Upper lobe of left lung (tissue), 6 donors: Measurements from ENCODE around the gene KLRB1. TPM values are rescaled to one million over a fixed set of nuclear protein-coding genes. Genes with fewer than 3 reads are reported as not detected.
"Not testable (repeated sequence)": the region's sequence is repeated elsewhere in the genome, so short reads cannot be mapped to it uniquely, and the experiment has no call there.

Experiments used
- ATAC-seq, 2 donors: fragments of 200-7000 bp; cut with Tn5 transposase; one replicate each; pipeline ENCODE4 v1.9.1; 2022; ENCODE audit warnings: mild to moderate bottlenecking in 2 of 2, moderate library complexity in 2 of 2; ENCODE audit not compliant: low FRiP score in 2 of 2
- DNase-seq, 2 donors: peaks; one replicate each; pipeline ENCODE4 v3.0.0-alpha.2; 2019 to 2020
- H3K27ac ChIP-seq, 4 donors: fragments of 200-600 bp; sonication (generic); one replicate each; pipeline ENCODE4 v1.5.1; 2016 to 2019
- H3K27me3 ChIP-seq, 4 donors: fragments of 200-600 bp; sonication (generic); one replicate each; pipeline ENCODE4 v1.5.1; 2017 to 2019
- H3K36me3 ChIP-seq, 4 donors: fragments of 200-600 bp; sonication (generic); one replicate each; pipeline ENCODE4 v1.5.1; 2016 to 2019
- H3K4me1 ChIP-seq, 4 donors: fragments of 200-600 bp; sonication (generic); one replicate each; pipeline ENCODE4 v1.5.1; 2018 to 2019
- H3K4me3 ChIP-seq, 4 donors: fragments of 200-600 bp; sonication (generic); one replicate each; pipeline ENCODE4 v1.5.1; 2017 to 2019; ENCODE audit warnings: mild to moderate bottlenecking in 2 of 4, moderate library complexity in 1 of 4
- H3K9me3 ChIP-seq, 4 donors: fragments of 200-600 bp; sonication (generic); one replicate each; pipeline ENCODE4 v1.5.1; 2018 to 2019
- EP300 ChIP-seq, 4 donors: sonication (generic); formaldehyde crosslinking; IDR thresholded peaks; one replicate each; pipeline ENCODE4 v1.5.1; 2017; ENCODE audit warnings: antibody characterized with exemption in 4 of 4, control low read depth in 2 of 4
- POLR2A ChIP-seq, 4 donors: fragments of 450-650 bp; IDR thresholded peaks; one replicate each; pipeline ENCODE4 v1.5.1; 2016 to 2017; ENCODE audit warnings: antibody characterized with exemption in 4 of 4, mild to moderate bottlenecking in 2 of 4
- POLR2AphosphoS5 ChIP-seq, 2 donors: sonication (generic); formaldehyde crosslinking; IDR thresholded peaks; one replicate each; pipeline ENCODE4 v1.5.1; 2017; ENCODE audit warnings: antibody characterized with exemption in 2 of 2
- WGBS, 2 donors: methylation state at CpG; one replicate each; pipeline ENCODE4 v1.1.5; 2017 to 2018; 5-methylcytosine and 5-hydroxymethylcytosine counted together
- total RNA-seq, 6 donors: library from RNA; depleted of rRNA in 4 of 6; stranded (reverse); fragments of >200 nt in 4 of 6; gene quantifications; one replicate each; pipeline versions ENCODE4 v1.1.0 to v1.2.1, GENCODE V29; 2016 to 2021
- TF ChIP-seq, protein P1 (sequence below), 6 experiments: fragments of 450-650 bp in 4 of 6; fragments of 200-600 bp in 2 of 6; sonication (generic) in 2 of 6; IDR thresholded peaks; one replicate each; pipeline ENCODE4 v1.5.1; 2016 to 2019; ENCODE audit warnings: antibody characterized with exemption in 6 of 6
- donor health status: DM: no; HTN: no; CAD: no; lungs with moderate emphysema.
- donor health status: DM: no; HTN: yes; CAD: no; lungs with severe emphysema.

The KLRB1 gene
- total RNA-seq, 6 donors from 2014 or later: 1.3 to 7.6 (median 3.0) TPM; not detected in 1

DNA sequence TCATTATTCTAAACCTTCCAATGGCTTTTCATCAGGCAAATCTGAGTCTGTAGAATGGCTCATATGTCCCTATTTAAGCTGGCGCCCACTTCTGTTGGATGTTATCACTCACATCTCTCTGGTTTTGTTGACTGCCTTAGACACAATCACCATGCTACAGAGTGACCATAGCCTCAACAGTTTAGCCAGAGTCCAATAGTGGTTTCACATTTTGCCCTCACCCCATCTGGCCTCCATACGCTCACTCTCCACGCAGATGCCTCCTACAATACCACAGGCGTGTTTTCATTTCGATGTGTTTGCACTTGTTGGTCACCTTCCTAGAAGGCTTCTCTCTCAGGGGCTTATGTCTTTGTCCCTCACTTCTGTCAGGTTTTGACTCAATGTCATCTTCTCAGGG is 3.4 kb downstream of the KLRB1 start:
- Histone ChIP-seq H3K9me3 (no peaks in the 10 kb centered on the region), H3K36me3 (no peaks in the 10 kb centered on the region), H3K27me3 (no peaks in the 10 kb centered on the region), H3K4me3 (no peak overlapping the region), H3K4me1 (no peaks in the 10 kb centered on the region), H3K27ac (no peak overlapping the region)
- 88 to 95% methylated on average over 5 of the region's 5 CpGs for WGBS, 2 donors
- no peak for TF ChIP-seq POLR2AphosphoS5 (IDR thresholded peaks at IDR 0.05)
- no peak for TF ChIP-seq POLR2A (IDR thresholded peaks at IDR 0.05)
- TF ChIP-seq, protein P1, sequence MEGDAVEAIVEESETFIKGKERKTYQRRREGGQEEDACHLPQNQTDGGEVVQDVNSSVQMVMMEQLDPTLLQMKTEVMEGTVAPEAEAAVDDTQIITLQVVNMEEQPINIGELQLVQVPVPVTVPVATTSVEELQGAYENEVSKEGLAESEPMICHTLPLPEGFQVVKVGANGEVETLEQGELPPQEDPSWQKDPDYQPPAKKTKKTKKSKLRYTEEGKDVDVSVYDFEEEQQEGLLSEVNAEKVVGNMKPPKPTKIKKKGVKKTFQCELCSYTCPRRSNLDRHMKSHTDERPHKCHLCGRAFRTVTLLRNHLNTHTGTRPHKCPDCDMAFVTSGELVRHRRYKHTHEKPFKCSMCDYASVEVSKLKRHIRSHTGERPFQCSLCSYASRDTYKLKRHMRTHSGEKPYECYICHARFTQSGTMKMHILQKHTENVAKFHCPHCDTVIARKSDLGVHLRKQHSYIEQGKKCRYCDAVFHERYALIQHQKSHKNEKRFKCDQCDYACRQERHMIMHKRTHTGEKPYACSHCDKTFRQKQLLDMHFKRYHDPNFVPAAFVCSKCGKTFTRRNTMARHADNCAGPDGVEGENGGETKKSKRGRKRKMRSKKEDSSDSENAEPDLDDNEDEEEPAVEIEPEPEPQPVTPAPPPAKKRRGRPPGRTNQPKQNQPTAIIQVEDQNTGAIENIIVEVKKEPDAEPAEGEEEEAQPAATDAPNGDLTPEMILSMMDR (IDR thresholded peaks at IDR 0.05): no peak
- TF ChIP-seq EP300 (IDR thresholded peaks at IDR 0.05): no peak
- no peak for ATAC-seq
- DNase-seq: no peak

- not testable (repeated sequence) for H3K4me3 ChIP-seq, H3K4me1 ChIP-seq, DNase-seq, H3K27me3 ChIP-seq, H3K27ac ChIP-seq, H3K9me3 ChIP-seq, ATAC-seq, H3K36me3 ChIP-seq
- 73 to 77% methylated on average over 3 of the region's 3 CpGs for WGBS, 2 donors
These were observed 7.3 kb downstream of the KLRB1 start for GRCh38 chr12:9600426-9600825.

GRCh38 chr12:9598363-9598762 is 9.4 kb downstream of the KLRB1 start:
- Histone ChIP-seq H3K9me3 (no peaks in the 10 kb centered on the region), H3K27ac (no peak overlapping the region), H3K4me3 (no peak overlapping the region), H3K36me3 (no peaks in the 10 kb centered on the region), H3K4me1 (no peaks in the 10 kb centered on the region), H3K27me3 (no peaks in the 10 kb centered on the region)
- TF ChIP-seq POLR2A (IDR thresholded peaks at IDR 0.05) (no peak), EP300 (IDR thresholded peaks at IDR 0.05) (no peak), POLR2AphosphoS5 (IDR thresholded peaks at IDR 0.05) (no peak)
- TF ChIP-seq, protein P1 (IDR thresholded peaks at IDR 0.05): no peak
- no peak for DNase-seq
- no peak for ATAC-seq
- WGBS, 2 donors: 75% methylated on average over 3 of the region's 3 CpGs

- Histone ChIP-seq H3K9me3 (no peaks in the 10 kb centered on the region), H3K27me3 (no peaks in the 10 kb centered on the region), H3K4me1 (no peaks in the 10 kb centered on the region), H3K36me3 (no peaks in the 10 kb centered on the region), H3K27ac (no peak overlapping the region), H3K4me3 (no peak overlapping the region)
- DNase-seq (no peak), ATAC-seq (no peak)
- TF ChIP-seq, protein P1 (IDR thresholded peaks at IDR 0.05): no peak
- TF ChIP-seq POLR2AphosphoS5 (IDR thresholded peaks at IDR 0.05): no peak
- no peak for TF ChIP-seq EP300 (IDR thresholded peaks at IDR 0.05)
- TF ChIP-seq POLR2A (IDR thresholded peaks at IDR 0.05): no peak
- WGBS, 2 donors: 88 to 90% methylated on average over 5 of the region's 5 CpGs
These were observed 10.4 kb downstream of the KLRB1 start for GRCh38 chr12:9597365-9597764.

DNA sequence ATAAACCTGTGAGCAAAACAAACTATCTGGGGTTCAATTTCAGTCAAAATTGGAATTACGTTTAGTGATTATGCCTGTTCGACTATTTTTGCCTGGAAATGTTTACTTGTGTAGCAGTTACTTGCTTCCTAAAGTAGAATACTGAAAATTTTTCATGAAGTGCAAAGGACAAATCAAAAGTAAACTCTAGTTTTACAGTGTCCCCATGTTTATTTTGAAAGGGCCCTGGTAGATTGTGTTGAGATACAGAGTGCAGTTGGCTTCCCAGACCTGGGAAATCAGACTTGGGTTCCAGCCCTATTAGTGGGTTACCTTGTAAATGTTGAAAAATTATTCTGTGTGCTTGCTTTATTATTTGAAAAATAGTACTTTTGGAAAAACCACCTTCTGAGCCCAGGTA is 17.3 kb downstream of the KLRB1 start:
- ATAC-seq (no peak), DNase-seq (no peak)
- TF ChIP-seq POLR2A (IDR thresholded peaks at IDR 0.05) (no peak), POLR2AphosphoS5 (IDR thresholded peaks at IDR 0.05) (no peak), EP300 (IDR thresholded peaks at IDR 0.05) (no peak)
- TF ChIP-seq, protein P1 (IDR thresholded peaks at IDR 0.05): no peak
- no peak overlapping the region for H3K27ac ChIP-seq
- H3K9me3 ChIP-seq: no peaks in the 10 kb centered on the region
- H3K4me3 ChIP-seq: no peak overlapping the region
- no peaks in the 10 kb centered on the region for H3K36me3 ChIP-seq
- no peaks in the 10 kb centered on the region for H3K27me3 ChIP-seq
- H3K4me1 ChIP-seq: no peaks in the 10 kb centered on the region
- 79 to 81% methylated on average over 2 of the region's 2 CpGs for WGBS, 2 donors
